G401 (cell line): ENCODE results near the gene TJP3. TPM values are rescaled to one million over a fixed set of nuclear protein-coding genes. Genes with fewer than 3 reads are reported as not detected.
A peak's percentile ranks its signal among the peaks of the same experiment; 100 is the strongest.

Source experiments
- DNase-seq: peaks from one replicate; pipeline ENCODE4 v3.0.0-alpha.2; 2015; ENCODE audit warnings: low spot score
- in situ Hi-C: cut with HindIII; loops from 2 replicates; pipeline ENCODE4 v1.10.0; 2016; ENCODE audit warnings: low sequenced_read_pairs, mixed read lengths
- total RNA-seq: library from RNA; depleted of rRNA; stranded (reverse); fragments of >200 nt; shearing (Covaris generic); gene quantifications from 2 replicates; pipeline ENCODE4 v1.2.3, GENCODE V29; 2014

Gene TJP3
- total RNA-seq, 1 experiment from 2014 or later, result 12.4 TPM

GRCh38 chr19:3670796-3671679 lies 37.1 kb upstream of the TJP3 start:
- DNase-seq, result no peak
- in situ Hi-C loops, result no loop called here

GRCh38 chr19:3671680-3672574 lies 36.3 kb upstream of the TJP3 start:
- DNase-seq, result no peak
- in situ Hi-C loops, result no loop called here

- in situ Hi-C loops, result no loop called here
Measured at GRCh38 chr19:3672575-3672948, 35.6 kb upstream of the TJP3 start.

GRCh38 chr19:3672993-3673392 lies 35.2 kb upstream of the TJP3 start:
- no peak for DNase-seq

More at GRCh38 chr19:3672575-3672948, 35.6 kb upstream of the TJP3 start:
- DNase-seq, result no peak

GRCh38 chr19:3673506-3674439 lies 34.4 kb upstream of the TJP3 start:
- in situ Hi-C loops, result no loop called here
- DNase-seq, result peak; percentile 66

More at GRCh38 chr19:3672993-3673392, 35.2 kb upstream of the TJP3 start:
- in situ Hi-C loops, result no loop called here

GRCh38 chr19:3674784-3675543 lies 33.2 kb upstream of the TJP3 start:
- no peak for DNase-seq
- in situ Hi-C loops, result no loop called here

GRCh38 chr19:3678188-3678587 lies 30.0 kb upstream of the TJP3 start:
- in situ Hi-C loops, result no loop called here
- no peak for DNase-seq

DNA sequence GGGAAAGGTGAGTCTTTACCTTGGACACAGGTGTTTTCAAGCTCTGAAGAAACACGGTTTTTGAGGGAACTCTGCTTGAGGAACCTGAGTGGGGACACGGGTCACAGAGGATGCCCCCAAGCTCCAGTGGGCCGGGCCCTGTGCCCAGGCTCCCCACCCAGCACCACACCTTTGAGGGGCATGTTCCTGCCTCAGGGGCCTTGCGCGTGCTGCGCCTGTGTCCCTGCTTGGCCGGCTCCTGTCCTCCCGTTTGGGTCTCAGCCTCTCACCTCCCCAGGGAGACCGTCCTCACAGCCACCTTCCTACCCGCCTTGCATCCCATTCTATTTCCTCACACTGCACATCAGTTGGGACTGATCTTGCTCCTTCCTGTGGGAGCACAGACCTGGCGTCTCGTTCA lies 29.0 kb upstream of the TJP3 start:
- in situ Hi-C loops, result no loop called here
- no peak for DNase-seq

- in situ Hi-C loops, result no loop called here
- no peak for DNase-seq
Measured at GRCh38 chr19:3679581-3679980, 28.6 kb upstream of the TJP3 start.

GRCh38 chr19:3680939-3681338 lies 27.2 kb upstream of the TJP3 start:
- in situ Hi-C loops, result no loop called here
- DNase-seq, result no peak

GRCh38 chr19:3682286-3682685 lies 25.9 kb upstream of the TJP3 start:
- in situ Hi-C loops, result no loop called here
- no peak for DNase-seq

GRCh38 chr19:3682741-3683404 lies 25.3 kb upstream of the TJP3 start:
- in situ Hi-C loops, result no loop called here
- no peak for DNase-seq

DNA sequence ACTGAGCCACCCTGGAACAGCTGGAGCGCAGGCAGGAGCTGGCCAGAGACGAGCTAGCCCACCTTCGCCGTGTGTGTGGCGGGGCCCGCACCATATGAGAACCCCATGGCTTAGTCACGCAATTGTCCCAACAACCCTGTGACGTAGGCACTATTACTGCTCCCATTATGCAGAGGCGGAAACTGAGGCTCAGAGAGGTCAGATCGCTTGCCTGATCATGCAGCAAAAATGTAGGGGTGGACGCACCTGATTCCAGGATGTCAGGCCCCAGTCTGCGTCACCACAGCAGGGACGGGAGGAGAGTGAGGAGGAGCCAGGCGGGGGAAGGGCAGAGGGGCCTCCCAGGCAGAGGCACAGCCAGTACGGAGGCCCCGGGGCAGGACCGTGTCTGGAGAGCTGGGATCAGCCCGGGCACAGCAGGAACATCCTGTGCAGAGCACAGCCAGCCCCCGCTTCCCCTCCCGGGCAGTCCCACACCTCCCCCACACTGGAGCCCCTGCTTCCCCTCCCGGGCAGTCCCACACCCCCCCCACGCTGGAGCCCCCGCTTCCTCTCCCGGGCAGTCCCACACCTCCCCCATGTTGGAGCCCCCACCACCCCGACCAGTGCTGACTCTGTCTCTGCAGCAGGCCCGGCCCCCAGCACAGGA lies 24.7 kb upstream of the TJP3 start:
- in situ Hi-C loops, result no loop called here
- no peak for DNase-seq

DNA sequence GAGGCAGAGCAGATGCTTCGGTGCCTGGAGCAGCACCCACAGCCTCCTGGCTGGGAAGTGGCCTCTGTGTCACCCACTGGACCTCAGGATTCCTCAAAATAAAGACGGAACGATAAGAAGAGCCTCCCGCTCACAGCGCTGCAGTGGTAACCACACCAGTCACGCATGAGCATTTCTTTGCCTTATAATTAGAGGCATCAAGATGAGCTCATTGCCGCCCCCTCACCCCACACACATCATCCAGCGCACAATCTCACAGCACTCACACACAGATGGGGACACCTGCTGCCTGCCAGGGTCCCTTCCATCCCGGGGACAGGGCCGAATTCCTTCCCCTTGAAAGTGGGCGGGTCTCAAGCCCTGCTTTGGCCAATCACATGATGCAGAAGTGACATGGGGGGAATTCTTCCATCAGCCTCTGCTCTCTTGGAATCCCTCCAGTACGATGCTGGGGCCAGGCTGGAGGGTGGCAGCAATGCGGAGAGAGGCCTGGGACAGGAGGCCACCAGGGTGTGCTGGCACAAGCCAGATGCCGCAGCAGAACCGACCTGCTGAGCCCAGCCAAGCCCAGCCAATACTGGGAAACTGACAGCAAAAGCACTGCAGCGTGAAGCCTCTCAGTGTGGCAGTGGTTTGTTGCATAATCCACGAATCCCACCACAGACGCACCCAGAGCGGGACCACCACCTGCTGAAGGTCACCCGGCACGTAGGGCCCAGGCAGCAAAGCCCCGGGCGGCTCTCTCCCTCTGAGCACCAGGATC lies 23.9 kb upstream of the TJP3 start:
- in situ Hi-C loops, result no loop called here
- DNase-seq, result no peak

GRCh38 chr19:3684817-3685410 lies 23.3 kb upstream of the TJP3 start:
- DNase-seq, result no peak
- in situ Hi-C loops, result no loop called here

DNA sequence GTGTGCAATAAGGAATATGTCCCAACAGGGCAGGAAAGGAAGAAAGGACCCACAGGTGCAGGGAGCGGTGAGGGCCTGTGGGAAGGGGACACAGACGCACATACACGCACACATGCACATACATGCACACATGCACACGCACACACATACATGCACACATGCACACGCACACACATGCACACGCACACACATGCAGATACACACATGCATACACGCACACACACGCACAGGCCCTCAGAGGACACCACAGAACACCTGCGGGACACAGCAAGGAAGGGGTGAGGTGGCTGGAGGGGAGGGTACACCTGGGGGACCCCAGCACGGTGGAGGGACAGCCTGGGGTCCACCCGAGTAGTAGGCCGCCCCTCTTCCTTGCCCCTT lies 20.8 kb upstream of the TJP3 start:
- no peak for DNase-seq
- in situ Hi-C loops, result no loop called here
